HG03066 (cell line): ENCODE measurements around the gene BGLAP.

Experiments used
- ATAC-seq: cut with Tn5 transposase; IDR thresholded peaks from one replicate; pipeline ENCODE4 v1.9.1; 2021; ENCODE audit warnings: low read depth; ENCODE audit not compliant: unreplicated experiment

The BGLAP gene

GRCh38 chr1:156286061-156286460, 44.1 kb downstream of the BGLAP start:
- no peak for ATAC-seq

- ATAC-seq = no peak
Measured at GRCh38 chr1:156289857-156290256, 47.9 kb downstream of the BGLAP start.

- peak; percentile 80 for ATAC-seq
Measured at GRCh38 chr1:156291226-156292061, 49.5 kb downstream of the BGLAP start.
